ENCODE data around the gene FCN2. TPM values are rescaled to one million over a fixed set of nuclear protein-coding genes. Genes with fewer than 3 reads are reported as not detected.
A peak's percentile ranks its signal among the peaks of the same experiment; 100 is the strongest.

The FCN2 gene
- total RNA-seq, 1 donor from 2014 or later: not detected

DNA sequence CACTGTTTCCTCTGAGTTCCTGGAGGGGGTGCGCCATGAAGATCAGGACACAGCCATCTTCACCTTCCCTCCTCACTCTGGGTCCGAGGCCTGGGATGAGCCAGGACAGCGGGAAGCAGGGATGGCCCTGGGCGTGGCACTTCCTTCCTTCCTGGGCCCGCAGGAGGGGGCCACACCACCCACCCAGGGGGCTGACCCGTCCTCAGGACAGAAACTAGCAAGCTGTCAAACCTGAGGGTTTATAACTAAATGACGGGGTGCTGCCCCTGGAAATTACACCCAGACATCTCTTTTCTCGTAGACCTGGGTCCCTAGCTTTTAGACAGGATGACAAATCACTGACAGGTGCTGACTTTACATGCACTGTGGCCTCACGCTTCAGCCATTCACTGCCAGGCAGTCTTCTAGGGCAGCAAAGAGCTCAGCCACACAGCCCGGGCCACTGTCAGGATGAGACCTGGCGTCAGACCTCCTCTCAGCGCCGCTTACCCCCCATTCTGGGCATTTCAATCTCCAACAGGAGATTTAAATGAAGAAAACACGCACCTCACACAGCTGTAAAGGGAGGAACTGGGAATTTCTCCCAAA is 8.1 kb downstream of the FCN2 start:
- peaks cover 25% of the 10 kb centered on the region for H3K27me3 Mint-ChIP-seq (ENCODE audit: unreplicated experiment)
- peaks cover 5% of the 10 kb centered on the region for H3K4me1 Mint-ChIP-seq (ENCODE audit: unreplicated experiment)
- H3K9me3 Mint-ChIP-seq (ENCODE audit: unreplicated experiment): no peaks in the 10 kb centered on the region
- TF ChIP-seq, protein P1, sequence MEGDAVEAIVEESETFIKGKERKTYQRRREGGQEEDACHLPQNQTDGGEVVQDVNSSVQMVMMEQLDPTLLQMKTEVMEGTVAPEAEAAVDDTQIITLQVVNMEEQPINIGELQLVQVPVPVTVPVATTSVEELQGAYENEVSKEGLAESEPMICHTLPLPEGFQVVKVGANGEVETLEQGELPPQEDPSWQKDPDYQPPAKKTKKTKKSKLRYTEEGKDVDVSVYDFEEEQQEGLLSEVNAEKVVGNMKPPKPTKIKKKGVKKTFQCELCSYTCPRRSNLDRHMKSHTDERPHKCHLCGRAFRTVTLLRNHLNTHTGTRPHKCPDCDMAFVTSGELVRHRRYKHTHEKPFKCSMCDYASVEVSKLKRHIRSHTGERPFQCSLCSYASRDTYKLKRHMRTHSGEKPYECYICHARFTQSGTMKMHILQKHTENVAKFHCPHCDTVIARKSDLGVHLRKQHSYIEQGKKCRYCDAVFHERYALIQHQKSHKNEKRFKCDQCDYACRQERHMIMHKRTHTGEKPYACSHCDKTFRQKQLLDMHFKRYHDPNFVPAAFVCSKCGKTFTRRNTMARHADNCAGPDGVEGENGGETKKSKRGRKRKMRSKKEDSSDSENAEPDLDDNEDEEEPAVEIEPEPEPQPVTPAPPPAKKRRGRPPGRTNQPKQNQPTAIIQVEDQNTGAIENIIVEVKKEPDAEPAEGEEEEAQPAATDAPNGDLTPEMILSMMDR (IDR thresholded peaks at IDR 0.05): no peak
- H3K4me3 Mint-ChIP-seq (ENCODE audit: unreplicated experiment): no peak overlapping the region
- DNase-seq (ENCODE audit: extremely low spot score, unreplicated experiment): peak; percentile 49
- H3K36me3 Mint-ChIP-seq (ENCODE audit: unreplicated experiment): no peaks in the 10 kb centered on the region
- H3K27ac Mint-ChIP-seq (ENCODE audit: unreplicated experiment): no peak overlapping the region

DNA sequence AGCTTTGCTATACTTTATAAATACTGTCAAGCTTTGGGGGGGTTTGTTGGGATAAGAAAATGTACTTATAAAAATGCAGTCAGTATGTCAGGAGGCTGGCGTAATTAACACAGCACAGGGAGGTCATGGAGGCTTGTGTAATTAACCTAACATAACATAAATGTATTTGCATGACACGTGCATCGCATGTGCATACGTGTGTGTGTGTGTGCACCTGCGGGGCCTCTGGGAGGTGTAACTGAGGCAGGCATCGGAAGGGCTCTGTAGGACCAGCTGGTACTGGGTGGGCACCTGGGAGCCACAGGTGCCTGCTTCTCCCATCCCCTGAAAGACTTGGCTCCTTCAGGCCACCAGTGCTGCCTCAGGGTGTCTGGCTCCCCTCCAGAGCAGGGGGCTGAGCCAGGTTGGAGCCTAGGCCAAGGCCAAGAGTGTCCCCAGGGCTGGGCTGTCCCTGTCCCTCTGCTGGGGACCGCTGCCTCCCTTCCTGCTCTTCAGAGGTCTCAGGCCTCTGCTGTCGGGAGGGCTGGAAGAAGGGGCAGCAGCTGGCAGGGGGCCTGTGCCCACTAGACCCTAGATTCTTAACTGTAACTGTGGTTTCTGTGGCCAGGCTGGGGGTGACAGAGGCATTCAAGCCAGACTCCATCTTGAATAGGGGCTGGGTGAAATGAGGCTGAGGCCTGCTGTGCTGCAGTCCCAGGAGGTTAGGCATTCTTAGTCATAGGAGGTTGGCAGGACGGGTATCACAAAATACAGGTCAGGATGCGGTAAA is 9.0 kb downstream of the FCN2 start:
- peaks cover 5% of the 10 kb centered on the region for H3K4me1 Mint-ChIP-seq (ENCODE audit: unreplicated experiment)
- TF ChIP-seq, protein P1 (IDR thresholded peaks at IDR 0.05): no peak
- DNase-seq (ENCODE audit: extremely low spot score, unreplicated experiment): peak; percentile 73
- no peak overlapping the region for H3K4me3 Mint-ChIP-seq (ENCODE audit: unreplicated experiment)
- H3K36me3 Mint-ChIP-seq (ENCODE audit: unreplicated experiment): no peaks in the 10 kb centered on the region
- no peak overlapping the region for H3K27ac Mint-ChIP-seq (ENCODE audit: unreplicated experiment)
- peaks cover 25% of the 10 kb centered on the region for H3K27me3 Mint-ChIP-seq (ENCODE audit: unreplicated experiment)
- no peaks in the 10 kb centered on the region for H3K9me3 Mint-ChIP-seq (ENCODE audit: unreplicated experiment)

DNA sequence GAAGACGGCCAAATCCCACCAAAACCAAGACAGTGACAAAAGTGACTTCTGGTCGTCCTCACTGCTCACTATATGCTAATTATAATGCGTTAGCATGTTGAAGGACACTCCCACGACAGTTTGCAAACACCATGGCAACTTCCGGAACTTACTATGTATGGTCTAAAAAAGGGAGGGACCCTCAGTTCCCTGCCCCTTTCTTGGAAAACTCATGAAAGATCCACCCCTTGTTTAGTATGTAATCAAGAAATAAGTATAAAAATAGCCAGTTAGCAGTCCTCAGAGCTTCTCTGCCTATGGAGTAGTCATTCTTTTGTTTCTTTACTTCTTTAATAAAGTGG is 9.5 kb downstream of the FCN2 start:
- peaks cover 25% of the 10 kb centered on the region for H3K27me3 Mint-ChIP-seq (ENCODE audit: unreplicated experiment)
- TF ChIP-seq, protein P1 (IDR thresholded peaks at IDR 0.05): no peak
- H3K27ac Mint-ChIP-seq (ENCODE audit: unreplicated experiment): no peak overlapping the region
- no peak for DNase-seq (ENCODE audit: extremely low spot score, unreplicated experiment)
- no peaks in the 10 kb centered on the region for H3K36me3 Mint-ChIP-seq (ENCODE audit: unreplicated experiment)
- no peak overlapping the region for H3K4me3 Mint-ChIP-seq (ENCODE audit: unreplicated experiment)
- H3K4me1 Mint-ChIP-seq (ENCODE audit: unreplicated experiment): peaks cover 10% of the 10 kb centered on the region
- H3K9me3 Mint-ChIP-seq (ENCODE audit: unreplicated experiment): no peaks in the 10 kb centered on the region

DNA sequence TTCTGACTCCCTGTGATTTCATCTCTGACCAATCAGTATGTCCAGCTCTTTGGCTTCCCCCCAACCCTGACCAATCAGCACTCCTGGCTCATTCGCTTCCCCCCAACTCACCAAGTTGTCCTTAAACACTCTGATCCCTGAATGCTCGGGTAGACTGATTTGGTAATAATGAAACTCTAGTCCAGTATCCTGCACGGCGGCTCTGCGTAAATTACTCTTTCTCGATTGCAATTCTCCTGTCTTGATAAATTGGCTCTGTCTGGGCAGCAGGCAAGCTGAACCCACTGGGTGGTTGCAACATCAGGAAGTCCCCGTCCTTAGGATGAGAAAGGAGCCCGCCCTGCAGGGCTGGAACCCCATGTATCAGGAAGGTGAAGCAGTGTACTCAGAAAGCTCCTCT is 10.4 kb downstream of the FCN2 start:
- Mint-ChIP-seq H3K4me1 (ENCODE audit: unreplicated experiment) (peaks cover 18% of the 10 kb centered on the region), H3K27ac (ENCODE audit: unreplicated experiment) (no peak overlapping the region), H3K9me3 (ENCODE audit: unreplicated experiment) (no peaks in the 10 kb centered on the region), H3K36me3 (ENCODE audit: unreplicated experiment) (no peaks in the 10 kb centered on the region), H3K27me3 (ENCODE audit: unreplicated experiment) (peaks cover 25% of the 10 kb centered on the region), H3K4me3 (ENCODE audit: unreplicated experiment) (no peak overlapping the region)
- TF ChIP-seq, protein P1 (IDR thresholded peaks at IDR 0.05): no peak
- DNase-seq (ENCODE audit: extremely low spot score, unreplicated experiment): peak; percentile 46

DNA sequence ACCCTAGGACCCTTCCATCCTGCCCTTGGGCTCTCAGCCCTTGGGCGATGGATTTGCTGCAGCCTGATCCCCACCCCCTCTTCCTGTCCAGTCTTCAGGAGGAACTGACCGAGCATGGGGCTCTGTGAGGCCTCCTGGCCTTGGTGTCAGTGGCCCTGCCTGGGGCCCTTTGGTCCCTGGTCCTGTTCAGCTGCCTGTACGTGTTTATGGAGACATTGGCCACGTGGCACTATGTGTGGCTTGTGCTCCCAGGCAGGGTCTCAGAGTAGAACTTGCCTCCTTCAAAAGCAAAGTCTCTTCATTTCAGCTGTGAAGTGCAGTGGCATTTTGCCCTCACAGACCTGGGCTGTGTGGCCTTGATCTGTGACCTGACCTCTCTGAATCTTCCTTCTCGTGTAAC is 11.1 kb downstream of the FCN2 start:
- Mint-ChIP-seq H3K9me3 (ENCODE audit: unreplicated experiment) (no peaks in the 10 kb centered on the region), H3K36me3 (ENCODE audit: unreplicated experiment) (no peaks in the 10 kb centered on the region), H3K27me3 (ENCODE audit: unreplicated experiment) (peaks cover 18% of the 10 kb centered on the region), H3K4me1 (ENCODE audit: unreplicated experiment) (peaks cover 24% of the 10 kb centered on the region), H3K4me3 (ENCODE audit: unreplicated experiment) (no peak overlapping the region), H3K27ac (ENCODE audit: unreplicated experiment) (no peak overlapping the region)
- TF ChIP-seq, protein P1 (IDR thresholded peaks at IDR 0.05): no peak
- peak; percentile 59 for DNase-seq (ENCODE audit: extremely low spot score, unreplicated experiment)

Data from osteocyte (in vitro differentiated cells).